AG09309 (cell line): ENCODE measurements around the gene MASP2.

ENCODE experiments used
- DNase-seq: peaks from one replicate; pipeline ENCODE4 v3.0.0-alpha.2; 2010; ENCODE audit warnings: low read depth
- H3K4me3 ChIP-seq: 2 replicates; pipeline ENCODE4 v1.5.1; 2011; ENCODE audit warnings: mild to moderate bottlenecking, low read depth, low read length, moderate library complexity; ENCODE audit not compliant: control insufficient read depth
- CTCF ChIP-seq: IDR thresholded peaks from 2 replicates; pipeline ENCODE4 v1.5.1; 2011; ENCODE audit warnings: mild to moderate bottlenecking, low read depth, low read length, inconsistent platforms; ENCODE audit not compliant: insufficient read depth, control insufficient read depth; ENCODE audit errors: missing control alignments

Gene MASP2

DNA sequence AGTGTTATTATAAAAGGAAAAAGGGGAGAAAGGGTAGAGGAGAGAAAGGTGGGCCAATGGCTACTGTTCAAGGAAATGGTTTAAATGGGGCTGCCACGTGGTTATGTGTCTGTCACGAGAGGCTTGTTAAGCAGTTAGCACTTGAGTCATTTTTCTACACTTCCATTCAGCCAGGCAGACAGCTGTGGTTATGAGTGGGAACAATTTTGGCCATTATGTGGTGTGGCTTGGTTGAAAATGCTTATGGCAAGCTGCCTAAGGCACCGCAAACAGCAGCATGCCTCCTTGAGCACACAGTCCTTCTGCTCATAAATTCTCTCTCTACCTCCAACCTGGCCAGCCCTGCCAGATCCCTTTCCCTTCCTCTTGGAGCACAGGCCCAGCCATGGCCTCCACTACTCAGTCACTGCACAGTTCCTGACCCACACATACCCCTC, 15.9 kb upstream of the MASP2 start:
- no peak overlapping the region for H3K4me3 ChIP-seq
- DNase-seq: peak; percentile 77
- TF ChIP-seq CTCF: no peak

DNA sequence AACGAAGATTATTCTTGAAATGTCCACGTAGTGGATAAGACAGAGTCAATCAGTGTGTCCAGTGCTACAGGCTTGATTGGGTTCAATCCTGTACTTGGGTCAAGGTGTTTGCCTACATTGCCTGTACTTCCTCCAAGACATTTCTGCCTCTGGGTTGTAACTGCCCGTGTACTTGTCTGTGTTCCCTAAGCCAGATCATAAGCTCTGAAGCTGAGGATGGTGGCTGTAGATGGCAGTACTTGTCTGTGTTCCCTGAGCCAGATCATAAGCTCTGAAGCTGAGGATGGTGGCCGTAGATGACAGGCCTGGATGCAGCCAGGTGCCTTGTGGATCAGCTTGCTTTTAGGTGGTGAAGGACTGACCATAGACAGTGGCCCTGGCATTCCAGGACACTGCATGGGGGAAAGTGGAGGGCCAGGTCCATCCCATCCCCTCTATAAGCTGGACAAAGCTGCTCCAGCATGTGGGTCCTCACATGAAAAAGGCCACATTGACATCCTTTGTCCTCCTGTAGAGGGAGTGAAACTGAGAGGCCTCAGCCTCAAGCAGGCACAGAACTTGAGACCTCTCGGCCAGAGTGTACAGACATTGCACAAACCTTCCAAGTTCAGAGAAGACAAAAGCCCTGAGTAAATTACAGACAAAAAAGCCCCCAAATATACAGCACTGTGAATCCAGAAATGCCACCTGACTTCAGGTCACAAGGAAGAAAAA, 14.8 kb upstream of the MASP2 start:
- no peak for DNase-seq
- H3K4me3 ChIP-seq: no peak overlapping the region

GRCh38 chr1:11059968-11060830, 13.2 kb upstream of the MASP2 start, which contains the start of gene SRM:
Gene SRM, minus strand, starts transcription at chr1:11060018. Its CDS starts 75 bp downstream, at chr1:11059943.
- TF ChIP-seq CTCF: no peak
- DNase-seq: peak; percentile 46

More for the DNA sequence above, 14.8 kb upstream of the MASP2 start:
- no peak for TF ChIP-seq CTCF

GRCh38 chr1:11059155-11059967, 12.3 kb upstream of the MASP2 start:
- TF ChIP-seq CTCF: peak; percentile 1
- no peak for DNase-seq
- H3K4me3 ChIP-seq: peak overlapping the region; percentile 99

More at GRCh38 chr1:11059968-11060830, 13.2 kb upstream of the MASP2 start, which contains the start of gene SRM:
- H3K4me3 ChIP-seq: peak within 1 kb of the TSS; percentile 99

DNA sequence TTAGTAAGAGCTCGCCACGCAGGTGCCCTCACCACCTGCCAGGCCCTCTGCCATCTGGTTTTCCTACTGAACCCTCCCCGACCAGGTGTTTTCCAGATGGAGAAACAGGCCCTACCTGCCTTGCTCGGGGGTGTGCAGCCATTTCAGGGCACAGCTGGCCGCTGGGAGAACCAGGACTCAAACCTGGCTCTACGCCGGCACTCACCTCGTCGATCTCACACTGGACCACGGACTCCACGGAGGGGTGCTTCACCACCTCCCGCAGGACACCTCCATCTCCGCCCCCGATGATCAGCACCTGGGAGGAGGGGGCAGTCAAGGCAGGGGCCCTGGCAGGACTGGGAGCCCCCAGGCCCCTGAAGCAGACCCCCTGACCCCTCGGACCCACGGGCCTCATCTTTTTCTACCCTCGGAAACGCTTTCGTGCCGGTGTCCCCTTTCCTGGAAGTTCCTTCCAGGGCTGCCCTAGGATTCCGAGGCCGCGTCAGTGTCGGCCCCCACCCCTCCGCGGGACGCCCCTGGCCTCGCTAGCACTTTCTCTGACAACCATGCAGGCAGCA, 11.6 kb upstream of the MASP2 start:
- TF ChIP-seq CTCF: no peak
- H3K4me3 ChIP-seq: peak overlapping the region; percentile 99
- DNase-seq: no peak

- no peak for DNase-seq
- H3K4me3 ChIP-seq: no peak overlapping the region
- no peak for TF ChIP-seq CTCF
These were observed 11.0 kb upstream of the MASP2 start for GRCh38 chr1:11058026-11058425.
